ENCODE results near the gene TFEC. TPM values are rescaled to one million over a fixed set of nuclear protein-coding genes. Genes with fewer than 3 reads are reported as not detected.

Gene TFEC
- total RNA-seq, 1 experiment from 2014 or later = 0.12 TPM

DNA sequence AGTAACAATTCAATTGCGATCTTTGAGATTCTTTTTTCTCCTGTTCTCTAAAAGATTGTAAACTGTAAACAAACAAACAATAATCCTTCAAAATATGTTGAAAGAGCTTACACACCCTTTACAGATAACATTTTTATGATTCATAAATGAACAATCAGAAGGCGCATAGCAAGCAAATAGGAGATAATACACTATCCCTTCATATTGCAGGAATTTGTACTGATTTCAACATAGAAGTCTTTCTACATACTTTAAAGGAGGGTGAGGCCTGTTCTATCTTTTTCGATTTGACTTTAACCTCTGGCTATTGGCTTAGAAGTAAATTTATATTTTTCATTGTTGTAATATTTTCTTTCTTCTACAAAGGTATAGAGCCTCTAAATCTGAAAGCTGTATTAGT is 57.2 kb downstream of the TFEC start:
- no peaks in the 10 kb centered on the region for H3K27me3 ChIP-seq (ENCODE audit: insufficient read depth, low read length)
- H3K9me2 ChIP-seq (ENCODE audit: insufficient read depth) = no peaks in the 10 kb centered on the region
- POLR2A ChIA-PET = no interaction called here
- TF ChIP-seq JUND (IDR thresholded peaks at IDR 0.05) = no peak
- H3K27ac ChIP-seq (ENCODE audit: low read depth, low read length) = no peak overlapping the region
- ATAC-seq = no peak
- no TSS peak for BruUV-seq (replicated peaks)
- no peak overlapping the region for H3K4me2 ChIP-seq (ENCODE audit: low read length)
- no peaks in the 10 kb centered on the region for H4K20me1 ChIP-seq (ENCODE audit: insufficient read depth)
- no peak overlapping the region for H3K4me3 ChIP-seq (replicated peaks in 1 of 2; ENCODE audit: low read depth in 1 of 2, low read length in 2 of 2)
- H3K9ac ChIP-seq (ENCODE audit: low read length) = no peak overlapping the region
- CTCF ChIA-PET = no interaction called here
- no peaks in the 10 kb centered on the region for H3K36me3 ChIP-seq (ENCODE audit: control insufficient read depth in 1 of 2, insufficient read depth in 2 of 2, low read length in 2 of 2)
- DNase-seq (ENCODE audit: low read depth, low spot score) = no peak
- RAD21 ChIA-PET (ENCODE audit: low non-redundant PET in 1 of 2, low total read pairs in 2 of 2, uncharacterized antibody in 2 of 2, unreplicated experiment in 2 of 2) = no interaction called here
- no peaks in the 10 kb centered on the region for H3K9me3 ChIP-seq (ENCODE audit: control insufficient read depth in 1 of 2, insufficient read depth in 1 of 2, low read depth in 1 of 2, low read length in 2 of 2)
- H3K79me2 ChIP-seq (ENCODE audit: insufficient read depth, low read length) = no peaks in the 10 kb centered on the region
- no peak overlapping the region for H2AFZ ChIP-seq (ENCODE audit: low read depth, low read length, poor library complexity, severe bottlenecking)
- intact Hi-C loops (cut with micrococcal nuclease) = no loop called here
- H3K4me1 ChIP-seq (ENCODE audit: control insufficient read depth in 1 of 2, insufficient read depth in 2 of 2, low read length in 2 of 2) = no peaks in the 10 kb centered on the region

DNA sequence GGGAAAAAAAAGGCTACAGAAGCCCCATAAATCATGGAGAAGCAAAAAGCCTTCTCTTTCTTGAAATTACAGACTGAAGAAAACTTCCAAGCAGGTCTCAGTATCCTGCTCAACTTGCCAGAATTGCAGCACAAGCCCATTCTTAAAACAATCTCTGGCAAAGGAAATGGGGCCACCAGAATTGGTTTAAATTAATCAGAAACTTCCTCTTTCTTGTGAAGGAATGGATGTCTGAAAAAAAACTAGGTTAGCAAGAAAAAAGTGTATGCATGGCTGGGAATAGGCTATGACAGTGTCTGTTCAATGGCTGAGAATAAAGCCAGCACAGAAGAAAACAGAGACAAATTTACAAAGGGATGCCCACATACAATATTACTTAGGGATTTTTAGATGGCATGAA is 59.1 kb downstream of the TFEC start:
- H3K36me3 ChIP-seq (ENCODE audit: control insufficient read depth in 1 of 2, insufficient read depth in 2 of 2, low read length in 2 of 2) = no peaks in the 10 kb centered on the region
- no peaks in the 10 kb centered on the region for H3K79me2 ChIP-seq (ENCODE audit: insufficient read depth, low read length)
- BruUV-seq (replicated peaks) = no TSS peak
- no peaks in the 10 kb centered on the region for H3K27me3 ChIP-seq (ENCODE audit: insufficient read depth, low read length)
- H3K4me1 ChIP-seq (ENCODE audit: control insufficient read depth in 1 of 2, insufficient read depth in 2 of 2, low read length in 2 of 2) = no peaks in the 10 kb centered on the region
- no peak for ATAC-seq
- ChIA-PET RAD21 (ENCODE audit: low non-redundant PET in 1 of 2, low total read pairs in 2 of 2, uncharacterized antibody in 2 of 2, unreplicated experiment in 2 of 2) (no interaction called here), CTCF (no interaction called here), POLR2A (no interaction called here)
- H3K4me2 ChIP-seq (ENCODE audit: low read length) = no peak overlapping the region
- no peak for DNase-seq (ENCODE audit: low read depth, low spot score)
- no peaks in the 10 kb centered on the region for H3K9me3 ChIP-seq (ENCODE audit: control insufficient read depth in 1 of 2, insufficient read depth in 1 of 2, low read depth in 1 of 2, low read length in 2 of 2)
- no peak overlapping the region for H3K9ac ChIP-seq (ENCODE audit: low read length)
- H3K4me3 ChIP-seq (replicated peaks in 1 of 2; ENCODE audit: low read depth in 1 of 2, low read length in 2 of 2) = no peak overlapping the region
- TF ChIP-seq CBX3 (IDR thresholded peaks at IDR 0.05; ENCODE audit: low read depth) = no peak
- no peak for TF ChIP-seq ZNF274 (IDR thresholded peaks at IDR 0.05; ENCODE audit: low read depth, low read length)
- TF ChIP-seq SRF (IDR thresholded peaks at IDR 0.05; ENCODE audit: low read depth) = no peak
- no peaks in the 10 kb centered on the region for H3K9me2 ChIP-seq (ENCODE audit: insufficient read depth)
- H2AFZ ChIP-seq (ENCODE audit: low read depth, low read length, poor library complexity, severe bottlenecking) = no peak overlapping the region
- no peaks in the 10 kb centered on the region for H4K20me1 ChIP-seq (ENCODE audit: insufficient read depth)
- intact Hi-C loops (cut with micrococcal nuclease) = no loop called here
- H3K27ac ChIP-seq (ENCODE audit: low read depth, low read length) = no peak overlapping the region

DNA sequence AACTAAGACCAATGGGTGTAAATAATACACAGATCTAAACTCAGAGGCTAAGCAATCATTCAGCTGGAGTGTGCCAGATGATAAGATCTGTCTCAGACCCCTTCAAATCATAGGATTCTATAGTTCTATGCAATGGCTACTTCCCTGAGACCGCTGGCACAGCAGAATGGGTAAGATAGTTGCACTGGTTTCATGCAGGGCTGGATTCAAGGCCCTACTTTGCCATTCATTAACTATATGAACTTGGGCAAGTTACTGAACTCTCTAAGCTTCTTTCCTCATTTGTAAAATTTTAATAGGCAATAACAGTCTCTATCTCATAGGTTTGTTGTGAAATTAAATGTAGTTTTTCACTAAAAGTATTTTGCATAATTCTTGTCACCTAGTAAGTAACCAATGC is 62.0 kb downstream of the TFEC start:
- Histone ChIP-seq H3K79me2 (ENCODE audit: insufficient read depth, low read length) (no peaks in the 10 kb centered on the region), H3K4me1 (ENCODE audit: control insufficient read depth in 1 of 2, insufficient read depth in 2 of 2, low read length in 2 of 2) (no peaks in the 10 kb centered on the region), H3K9ac (ENCODE audit: low read length) (no peak overlapping the region), H3K4me2 (ENCODE audit: low read length) (no peak overlapping the region), H3K27me3 (ENCODE audit: insufficient read depth, low read length) (no peaks in the 10 kb centered on the region), H3K36me3 (ENCODE audit: control insufficient read depth in 1 of 2, insufficient read depth in 2 of 2, low read length in 2 of 2) (no peaks in the 10 kb centered on the region), H3K9me3 (ENCODE audit: control insufficient read depth in 1 of 2, insufficient read depth in 1 of 2, low read depth in 1 of 2, low read length in 2 of 2) (no peaks in the 10 kb centered on the region), H3K4me3 (replicated peaks in 1 of 2; ENCODE audit: low read depth in 1 of 2, low read length in 2 of 2) (no peak overlapping the region), H3K27ac (ENCODE audit: low read depth, low read length) (no peak overlapping the region), H4K20me1 (ENCODE audit: insufficient read depth) (no peaks in the 10 kb centered on the region), H2AFZ (ENCODE audit: low read depth, low read length, poor library complexity, severe bottlenecking) (no peak overlapping the region), H3K9me2 (ENCODE audit: insufficient read depth) (no peaks in the 10 kb centered on the region)
- DNase-seq (ENCODE audit: low read depth, low spot score) = no peak
- intact Hi-C loops (cut with micrococcal nuclease) = no loop called here
- POLR2A ChIA-PET = no interaction called here
- RAD21 ChIA-PET (ENCODE audit: low non-redundant PET in 1 of 2, low total read pairs in 2 of 2, uncharacterized antibody in 2 of 2, unreplicated experiment in 2 of 2) = no interaction called here
- CTCF ChIA-PET = no interaction called here
- ATAC-seq = no peak
- no TSS peak for BruUV-seq (replicated peaks)
- no peak for TF ChIP-seq EGR1 (IDR thresholded peaks at IDR 0.05; ENCODE audit: low read depth)
- no peak for TF ChIP-seq POLR2AphosphoS5 (IDR thresholded peaks at IDR 0.05; ENCODE audit: low read depth, low read length)
- no peak for TF ChIP-seq CEBPB (IDR thresholded peaks at IDR 0.05; ENCODE audit: low read depth)
- TF ChIP-seq, protein P1, sequence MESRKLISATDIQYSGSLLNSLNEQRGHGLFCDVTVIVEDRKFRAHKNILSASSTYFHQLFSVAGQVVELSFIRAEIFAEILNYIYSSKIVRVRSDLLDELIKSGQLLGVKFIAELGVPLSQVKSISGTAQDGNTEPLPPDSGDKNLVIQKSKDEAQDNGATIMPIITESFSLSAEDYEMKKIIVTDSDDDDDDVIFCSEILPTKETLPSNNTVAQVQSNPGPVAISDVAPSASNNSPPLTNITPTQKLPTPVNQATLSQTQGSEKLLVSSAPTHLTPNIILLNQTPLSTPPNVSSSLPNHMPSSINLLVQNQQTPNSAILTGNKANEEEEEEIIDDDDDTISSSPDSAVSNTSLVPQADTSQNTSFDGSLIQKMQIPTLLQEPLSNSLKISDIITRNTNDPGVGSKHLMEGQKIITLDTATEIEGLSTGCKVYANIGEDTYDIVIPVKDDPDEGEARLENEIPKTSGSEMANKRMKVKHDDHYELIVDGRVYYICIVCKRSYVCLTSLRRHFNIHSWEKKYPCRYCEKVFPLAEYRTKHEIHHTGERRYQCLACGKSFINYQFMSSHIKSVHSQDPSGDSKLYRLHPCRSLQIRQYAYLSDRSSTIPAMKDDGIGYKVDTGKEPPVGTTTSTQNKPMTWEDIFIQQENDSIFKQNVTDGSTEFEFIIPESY (IDR thresholded peaks at IDR 0.05; ENCODE audit: extremely low read depth, insufficient replicate concordance, low read length) = no peak
- TF ChIP-seq, protein P2, sequence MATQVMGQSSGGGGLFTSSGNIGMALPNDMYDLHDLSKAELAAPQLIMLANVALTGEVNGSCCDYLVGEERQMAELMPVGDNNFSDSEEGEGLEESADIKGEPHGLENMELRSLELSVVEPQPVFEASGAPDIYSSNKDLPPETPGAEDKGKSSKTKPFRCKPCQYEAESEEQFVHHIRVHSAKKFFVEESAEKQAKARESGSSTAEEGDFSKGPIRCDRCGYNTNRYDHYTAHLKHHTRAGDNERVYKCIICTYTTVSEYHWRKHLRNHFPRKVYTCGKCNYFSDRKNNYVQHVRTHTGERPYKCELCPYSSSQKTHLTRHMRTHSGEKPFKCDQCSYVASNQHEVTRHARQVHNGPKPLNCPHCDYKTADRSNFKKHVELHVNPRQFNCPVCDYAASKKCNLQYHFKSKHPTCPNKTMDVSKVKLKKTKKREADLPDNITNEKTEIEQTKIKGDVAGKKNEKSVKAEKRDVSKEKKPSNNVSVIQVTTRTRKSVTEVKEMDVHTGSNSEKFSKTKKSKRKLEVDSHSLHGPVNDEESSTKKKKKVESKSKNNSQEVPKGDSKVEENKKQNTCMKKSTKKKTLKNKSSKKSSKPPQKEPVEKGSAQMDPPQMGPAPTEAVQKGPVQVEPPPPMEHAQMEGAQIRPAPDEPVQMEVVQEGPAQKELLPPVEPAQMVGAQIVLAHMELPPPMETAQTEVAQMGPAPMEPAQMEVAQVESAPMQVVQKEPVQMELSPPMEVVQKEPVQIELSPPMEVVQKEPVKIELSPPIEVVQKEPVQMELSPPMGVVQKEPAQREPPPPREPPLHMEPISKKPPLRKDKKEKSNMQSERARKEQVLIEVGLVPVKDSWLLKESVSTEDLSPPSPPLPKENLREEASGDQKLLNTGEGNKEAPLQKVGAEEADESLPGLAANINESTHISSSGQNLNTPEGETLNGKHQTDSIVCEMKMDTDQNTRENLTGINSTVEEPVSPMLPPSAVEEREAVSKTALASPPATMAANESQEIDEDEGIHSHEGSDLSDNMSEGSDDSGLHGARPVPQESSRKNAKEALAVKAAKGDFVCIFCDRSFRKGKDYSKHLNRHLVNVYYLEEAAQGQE (IDR thresholded peaks at IDR 0.05; ENCODE audit: low read depth) = no peak
- TF ChIP-seq JUND (IDR thresholded peaks at IDR 0.05) = no peak
- TF ChIP-seq ZNF274 (IDR thresholded peaks at IDR 0.05; ENCODE audit: low read depth, low read length) = no peak
- no peak for TF ChIP-seq SP1 (IDR thresholded peaks at IDR 0.05; ENCODE audit: low read depth)

All from HCT116 (cell line).